C4-2B (cell line): Measurements from ENCODE around the gene NEU4.

Experiments used
- ZFX ChIP-seq: fragments of 450-650 bp; IDR thresholded peaks from 2 replicates; pipeline ENCODE4 v1.6.1; 2017
- TF ChIP-seq, protein P1 (sequence below): fragments of 450-650 bp; conservative IDR thresholded peaks from 2 replicates; pipeline ENCODE4 v1.5.1; 2017; ENCODE audit warnings: mild to moderate bottlenecking

DNA sequence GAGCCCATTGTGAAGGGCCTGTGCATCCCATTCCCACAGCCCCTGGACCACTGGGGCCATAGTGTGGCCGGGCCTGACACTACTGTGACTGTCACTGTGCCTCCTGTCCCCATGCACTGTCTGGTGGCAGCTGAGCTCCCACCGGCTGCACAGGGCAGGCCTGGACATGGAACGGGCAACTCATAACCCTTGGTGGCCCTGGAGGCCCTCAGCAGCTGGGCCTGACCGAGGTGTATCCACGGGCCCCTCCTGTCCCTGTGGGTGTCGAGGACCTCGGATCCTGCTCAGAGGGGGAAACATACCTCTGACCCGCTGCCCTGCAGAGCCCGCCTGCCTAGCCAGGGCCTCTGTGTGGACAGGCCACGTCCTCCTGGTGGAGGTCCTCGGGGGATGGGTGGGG, 40.1 kb upstream of the NEU4 start:
- TF ChIP-seq, protein P1, sequence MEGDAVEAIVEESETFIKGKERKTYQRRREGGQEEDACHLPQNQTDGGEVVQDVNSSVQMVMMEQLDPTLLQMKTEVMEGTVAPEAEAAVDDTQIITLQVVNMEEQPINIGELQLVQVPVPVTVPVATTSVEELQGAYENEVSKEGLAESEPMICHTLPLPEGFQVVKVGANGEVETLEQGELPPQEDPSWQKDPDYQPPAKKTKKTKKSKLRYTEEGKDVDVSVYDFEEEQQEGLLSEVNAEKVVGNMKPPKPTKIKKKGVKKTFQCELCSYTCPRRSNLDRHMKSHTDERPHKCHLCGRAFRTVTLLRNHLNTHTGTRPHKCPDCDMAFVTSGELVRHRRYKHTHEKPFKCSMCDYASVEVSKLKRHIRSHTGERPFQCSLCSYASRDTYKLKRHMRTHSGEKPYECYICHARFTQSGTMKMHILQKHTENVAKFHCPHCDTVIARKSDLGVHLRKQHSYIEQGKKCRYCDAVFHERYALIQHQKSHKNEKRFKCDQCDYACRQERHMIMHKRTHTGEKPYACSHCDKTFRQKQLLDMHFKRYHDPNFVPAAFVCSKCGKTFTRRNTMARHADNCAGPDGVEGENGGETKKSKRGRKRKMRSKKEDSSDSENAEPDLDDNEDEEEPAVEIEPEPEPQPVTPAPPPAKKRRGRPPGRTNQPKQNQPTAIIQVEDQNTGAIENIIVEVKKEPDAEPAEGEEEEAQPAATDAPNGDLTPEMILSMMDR = no peak
- TF ChIP-seq ZFX = no peak
